AG04449 (cell line): Measurements from ENCODE around the gene BORCS8.

Experiments used
- CTCF ChIA-PET: fragments of 350-600 bp; formaldehyde crosslinking; extraction: SDS; loops from one replicate; lab custom pipeline; 2021; ENCODE audit warnings: antibody characterized with exemption; lab: Yijun Ruan, JAX
- POLR2A ChIA-PET: fragments of 400-600, 350-600 bp; formaldehyde crosslinking; extraction: SDS; loops from one replicate; lab custom pipeline; 2020; ENCODE audit warnings: antibody characterized with exemption, inconsistent platforms; lab: Yijun Ruan, JAX
- DNase-seq: peaks from one replicate; pipeline ENCODE4 v3.0.0-alpha.2; 2010; ENCODE audit warnings: low read depth, low spot score
- H3K4me3 ChIP-seq: 2 replicates; pipeline ENCODE4 v1.5.1; 2011; ENCODE audit warnings: low read depth, mild to moderate bottlenecking, control low read depth, low read length
- TF ChIP-seq, protein P1 (sequence below): IDR thresholded peaks from one replicate; pipeline ENCODE4 v1.5.1; 2011; ENCODE audit warnings: mild to moderate bottlenecking, moderate library complexity, low read length, control low read depth, inconsistent platforms; ENCODE audit not compliant: insufficient read depth; ENCODE audit errors: missing control alignments

The BORCS8 gene

DNA sequence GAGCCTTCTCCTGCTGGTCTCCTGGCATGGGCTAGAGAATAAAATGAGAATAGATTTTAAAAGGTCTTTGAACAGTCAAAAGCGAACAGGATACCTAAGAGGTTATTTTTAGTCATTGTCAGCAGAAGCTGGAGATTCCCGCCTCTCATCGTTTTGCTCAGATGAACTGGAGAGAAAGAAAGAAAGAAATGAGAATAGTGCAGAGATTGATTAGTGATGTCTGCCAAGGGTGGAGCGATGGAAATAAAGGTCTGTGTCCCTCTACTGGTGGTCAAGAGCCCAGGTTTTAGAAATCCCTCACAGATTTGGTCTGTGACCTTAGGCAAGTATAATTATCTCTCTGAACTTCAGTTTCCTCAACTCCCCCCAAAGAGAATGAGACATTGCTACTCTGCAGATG lies 25.1 kb upstream of the BORCS8 start:
- CTCF ChIA-PET = interaction anchor here (0.6 to 1.5 kb wide), 3 partner anchors 8 to 124 kb away, joined by 3 read pairs; no protein-coding TSS in a partner anchor
- no peak overlapping the region for H3K4me3 ChIP-seq
- TF ChIP-seq, protein P1, sequence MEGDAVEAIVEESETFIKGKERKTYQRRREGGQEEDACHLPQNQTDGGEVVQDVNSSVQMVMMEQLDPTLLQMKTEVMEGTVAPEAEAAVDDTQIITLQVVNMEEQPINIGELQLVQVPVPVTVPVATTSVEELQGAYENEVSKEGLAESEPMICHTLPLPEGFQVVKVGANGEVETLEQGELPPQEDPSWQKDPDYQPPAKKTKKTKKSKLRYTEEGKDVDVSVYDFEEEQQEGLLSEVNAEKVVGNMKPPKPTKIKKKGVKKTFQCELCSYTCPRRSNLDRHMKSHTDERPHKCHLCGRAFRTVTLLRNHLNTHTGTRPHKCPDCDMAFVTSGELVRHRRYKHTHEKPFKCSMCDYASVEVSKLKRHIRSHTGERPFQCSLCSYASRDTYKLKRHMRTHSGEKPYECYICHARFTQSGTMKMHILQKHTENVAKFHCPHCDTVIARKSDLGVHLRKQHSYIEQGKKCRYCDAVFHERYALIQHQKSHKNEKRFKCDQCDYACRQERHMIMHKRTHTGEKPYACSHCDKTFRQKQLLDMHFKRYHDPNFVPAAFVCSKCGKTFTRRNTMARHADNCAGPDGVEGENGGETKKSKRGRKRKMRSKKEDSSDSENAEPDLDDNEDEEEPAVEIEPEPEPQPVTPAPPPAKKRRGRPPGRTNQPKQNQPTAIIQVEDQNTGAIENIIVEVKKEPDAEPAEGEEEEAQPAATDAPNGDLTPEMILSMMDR = no peak
- POLR2A ChIA-PET = no interaction called here
- DNase-seq = no peak

DNA sequence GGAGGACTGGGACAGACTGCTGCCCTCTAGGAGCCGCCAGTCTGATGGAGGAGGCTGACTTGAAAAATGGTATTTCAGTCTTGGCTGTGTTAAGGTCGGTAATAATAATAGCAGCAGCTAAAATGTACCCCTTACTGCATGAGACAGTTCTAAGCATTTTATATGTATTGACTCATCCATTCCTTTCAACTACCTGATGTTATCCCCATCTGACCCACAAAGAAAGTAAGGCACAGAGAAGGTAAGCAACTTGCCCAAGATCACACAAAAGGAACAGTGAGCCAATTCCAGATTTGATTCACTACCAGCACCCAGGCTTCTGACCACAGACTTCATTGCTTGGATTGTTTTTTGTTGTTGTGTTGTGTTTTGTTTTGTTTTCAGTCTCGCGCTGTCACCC lies 23.8 kb upstream of the BORCS8 start:
- POLR2A ChIA-PET = no interaction called here
- CTCF ChIA-PET = interaction anchor here (1.4 kb wide), 1 partner anchor 10 kb away, joined by 3 read pairs; no protein-coding TSS in a partner anchor
- TF ChIP-seq, protein P1 = no peak
- no peak for DNase-seq
- H3K4me3 ChIP-seq = no peak overlapping the region

DNA sequence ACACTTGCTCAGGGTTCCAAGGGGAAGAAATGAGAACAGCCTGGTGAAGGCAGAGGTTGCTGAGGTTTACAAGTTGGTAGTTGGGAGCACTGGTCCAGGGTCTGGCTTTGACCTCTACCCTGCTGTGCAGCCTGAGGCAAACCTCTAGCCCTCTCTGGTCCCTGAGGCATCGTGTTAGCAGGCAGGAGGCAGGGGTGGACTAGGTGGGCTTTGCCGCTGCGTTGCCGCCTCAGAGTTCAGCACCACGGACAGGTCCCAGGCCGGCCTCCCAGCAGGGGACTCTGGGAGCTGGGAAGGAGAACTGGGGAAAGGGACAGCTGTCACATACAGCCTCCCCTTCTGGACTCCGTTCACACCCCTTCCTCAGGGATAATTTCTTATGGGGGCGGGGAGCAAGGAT lies 22.9 kb upstream of the BORCS8 start:
- TF ChIP-seq, protein P1 = no peak
- ChIA-PET CTCF (interaction anchor here (1.4 kb wide), 1 partner anchor 11 kb away, joined by 3 read pairs; no protein-coding TSS in a partner anchor), POLR2A (no interaction called here)
- H3K4me3 ChIP-seq = no peak overlapping the region
- no peak for DNase-seq

DNA sequence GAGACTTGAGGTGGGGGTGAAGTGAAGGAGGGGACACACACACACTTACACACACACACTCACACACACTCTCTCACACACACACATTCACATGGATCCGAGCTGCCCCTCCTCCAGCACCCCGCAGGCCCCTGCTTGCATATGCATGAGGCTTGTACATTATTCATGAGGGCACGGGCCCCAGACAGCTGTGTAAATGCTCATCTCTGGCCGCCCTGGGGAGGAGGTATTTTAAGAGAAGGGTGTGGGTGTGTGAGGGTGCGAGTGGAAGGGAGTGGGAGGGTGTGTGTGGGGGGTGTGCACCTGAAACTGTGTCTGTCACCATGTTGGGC lies 22.2 kb upstream of the BORCS8 start:
- TF ChIP-seq, protein P1 = no peak
- CTCF ChIA-PET = no interaction called here
- POLR2A ChIA-PET = no interaction called here
- H3K4me3 ChIP-seq = no peak overlapping the region
- no peak for DNase-seq

DNA sequence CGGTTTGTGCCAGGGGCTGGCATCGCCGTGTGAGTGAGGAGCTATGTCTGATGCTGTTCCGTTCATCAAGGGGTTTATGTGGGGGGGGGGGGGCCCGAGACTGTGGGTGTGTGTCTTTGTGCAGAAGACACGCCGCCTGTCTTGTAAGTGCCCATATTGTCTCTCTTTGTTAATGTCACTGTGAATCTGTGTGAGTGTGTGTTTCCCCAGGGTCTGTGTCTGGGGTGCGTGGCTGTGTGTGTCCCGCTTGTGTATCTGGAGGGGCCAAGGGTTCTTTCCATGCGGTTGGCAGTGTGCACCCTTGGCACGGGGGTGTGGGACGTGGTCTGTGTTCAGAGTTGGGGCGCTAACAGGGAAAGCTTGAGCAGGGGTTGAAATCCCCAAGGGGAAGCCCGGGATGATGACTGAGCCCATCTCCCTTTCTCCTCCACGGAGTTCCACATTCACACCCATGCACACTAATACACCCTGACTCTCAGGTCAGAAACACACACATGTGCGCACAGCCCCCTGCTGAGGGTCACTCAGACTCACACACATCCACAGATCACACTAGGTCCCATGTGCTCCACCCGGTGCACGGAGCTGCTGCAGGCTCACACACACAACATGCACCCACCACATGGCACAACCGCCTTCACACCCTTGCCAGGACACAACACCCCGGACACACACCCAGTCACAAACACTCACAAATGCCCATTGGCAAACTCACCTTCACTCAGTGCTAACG lies 21.6 kb upstream of the BORCS8 start:
- no peak overlapping the region for H3K4me3 ChIP-seq
- CTCF ChIA-PET = no interaction called here
- TF ChIP-seq, protein P1 = no peak
- no peak for DNase-seq
- POLR2A ChIA-PET = no interaction called here

DNA sequence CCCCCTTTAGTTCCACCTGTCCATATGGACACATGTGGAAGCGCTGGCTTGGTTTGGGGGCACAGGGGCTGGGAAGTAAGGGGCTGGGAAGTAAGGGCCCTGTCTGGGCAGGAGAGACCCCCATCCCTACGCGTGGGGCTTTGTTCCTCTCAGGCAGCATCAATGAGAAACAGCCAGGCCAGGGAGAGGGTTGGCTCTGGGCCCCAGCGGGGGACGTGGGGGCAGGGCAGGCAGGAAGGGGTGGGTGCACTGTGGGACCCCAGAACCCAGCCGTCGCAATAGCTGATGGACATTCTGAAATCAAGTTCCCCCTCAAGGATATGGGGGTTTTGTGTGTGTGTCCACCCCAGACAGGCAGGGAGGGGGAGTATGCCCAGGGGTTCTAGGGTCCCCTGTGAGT lies 21.0 kb upstream of the BORCS8 start:
- CTCF ChIA-PET = no interaction called here
- TF ChIP-seq, protein P1 = no peak
- POLR2A ChIA-PET = no interaction called here

More for the DNA sequence above, 21.0 kb upstream of the BORCS8 start:
- DNase-seq = no peak
- H3K4me3 ChIP-seq = no peak overlapping the region
